Measurements from ENCODE around the gene ASPG. TPM values are rescaled to one million over a fixed set of nuclear protein-coding genes. Genes with fewer than 3 reads are reported as not detected.
"Not testable (repeated sequence)": the region's sequence is repeated elsewhere in the genome, so short reads cannot be mapped to it uniquely, and the experiment has no call there.

Gene ASPG
- total RNA-seq, 2 experiments from 2014 or later = not detected

- ChIA-PET POLR2A (no interaction called here), CTCF (no interaction called here)
- no peaks in the 10 kb centered on the region for H3K27me3 Mint-ChIP-seq
- H3K4me3 Mint-ChIP-seq = no peak overlapping the region
- H3K9me3 Mint-ChIP-seq = no peaks in the 10 kb centered on the region
- Histone ChIP-seq H3K36me3 (ENCODE audit: insufficient read depth, low read length) (no peaks in the 10 kb centered on the region), H3K4me3 (ENCODE audit: low read length) (no peak overlapping the region), H3K9me3 (ENCODE audit: control insufficient read depth in 1 of 2, insufficient read depth in 1 of 2, low read length in 2 of 2) (no peaks in the 10 kb centered on the region), H3K27me3 (ENCODE audit: control insufficient read depth in 1 of 2, insufficient read depth in 2 of 2, low read length in 2 of 2) (peaks cover 0 to 4% of the 10 kb centered on the region in 2 experiments), H3K4me1 (ENCODE audit: insufficient read depth, low read length) (peaks cover 12% of the 10 kb centered on the region), H3K27ac (ENCODE audit: low read depth in 1 of 2, low read length in 2 of 2) (no peak overlapping the region)
- no peak for ATAC-seq (ENCODE audit: poor library complexity)
- DNase-seq = no peak
- H3K36me3 Mint-ChIP-seq (ENCODE audit: low read depth) = no peaks in the 10 kb centered on the region
- no peak overlapping the region for H3K27ac Mint-ChIP-seq
- no peaks in the 10 kb centered on the region for H3K4me1 Mint-ChIP-seq (ENCODE audit: low read depth)
- intact Hi-C loops (cut with DNase I, micrococcal nuclease) = no loop called here
- no peak for TF ChIP-seq CTCF (IDR thresholded peaks at IDR 0.05)
Observed at GRCh38 chr14:104152246-104152575, 66.7 kb downstream of the ASPG start.

GRCh38 chr14:104152686-104153393, 67.3 kb downstream of the ASPG start:
- no peak for DNase-seq
- H3K36me3 Mint-ChIP-seq (ENCODE audit: low read depth) = no peaks in the 10 kb centered on the region

GRCh38 chr14:104153394-104153755, 67.9 kb downstream of the ASPG start:
- H3K4me3 Mint-ChIP-seq; H3K27me3 Mint-ChIP-seq; H3K9me3 ChIP-seq (ENCODE audit: control insufficient read depth in 1 of 2, insufficient read depth in 1 of 2, low read length in 2 of 2); H3K27me3 ChIP-seq (ENCODE audit: control insufficient read depth in 1 of 2, insufficient read depth in 2 of 2, low read length in 2 of 2); ATAC-seq (ENCODE audit: poor library complexity); H3K27ac Mint-ChIP-seq; H3K36me3 Mint-ChIP-seq (ENCODE audit: low read depth); H3K9me3 Mint-ChIP-seq; H3K27ac ChIP-seq (ENCODE audit: low read depth in 1 of 2, low read length in 2 of 2); DNase-seq; intact Hi-C loops (cut with DNase I, micrococcal nuclease); H3K4me1 Mint-ChIP-seq (ENCODE audit: low read depth); CTCF ChIA-PET; H3K4me3 ChIP-seq (ENCODE audit: low read length); POLR2A ChIA-PET; H3K36me3 ChIP-seq (ENCODE audit: insufficient read depth, low read length): not testable (repeated sequence)
- H3K4me1 ChIP-seq (ENCODE audit: insufficient read depth, low read length) = peaks cover 12% of the 10 kb centered on the region

More at GRCh38 chr14:104152686-104153393, 67.3 kb downstream of the ASPG start:
- Mint-ChIP-seq H3K4me3 (no peak overlapping the region), H3K27ac (no peak overlapping the region), H3K27me3 (no peaks in the 10 kb centered on the region), H3K4me1 (ENCODE audit: low read depth) (no peaks in the 10 kb centered on the region), H3K9me3 (no peaks in the 10 kb centered on the region)
- intact Hi-C loops (cut with DNase I, micrococcal nuclease) = no loop called here
- ChIA-PET POLR2A (no interaction called here), CTCF (no interaction called here)
- Histone ChIP-seq H3K27me3 (ENCODE audit: control insufficient read depth in 1 of 2, insufficient read depth in 2 of 2, low read length in 2 of 2) (peaks cover 0 to 4% of the 10 kb centered on the region in 2 experiments), H3K36me3 (ENCODE audit: insufficient read depth, low read length) (no peaks in the 10 kb centered on the region), H3K4me1 (ENCODE audit: insufficient read depth, low read length) (peaks cover 12% of the 10 kb centered on the region), H3K27ac (ENCODE audit: low read depth in 1 of 2, low read length in 2 of 2) (no peak overlapping the region), H3K9me3 (ENCODE audit: control insufficient read depth in 1 of 2, insufficient read depth in 1 of 2, low read length in 2 of 2) (no peaks in the 10 kb centered on the region), H3K4me3 (ENCODE audit: low read length) (no peak overlapping the region)
- no peak for ATAC-seq (ENCODE audit: poor library complexity)
- no peak for TF ChIP-seq CTCF (IDR thresholded peaks at IDR 0.05)

- ChIA-PET POLR2A (no interaction called here), CTCF (no interaction called here)
- no peaks in the 10 kb centered on the region for H3K36me3 Mint-ChIP-seq (ENCODE audit: low read depth)
- DNase-seq = no peak
- Histone ChIP-seq H3K27me3 (ENCODE audit: control insufficient read depth in 1 of 2, insufficient read depth in 2 of 2, low read length in 2 of 2) (peaks cover 0 to 4% of the 10 kb centered on the region in 2 experiments), H3K9me3 (ENCODE audit: control insufficient read depth in 1 of 2, insufficient read depth in 1 of 2, low read length in 2 of 2) (no peaks in the 10 kb centered on the region), H3K36me3 (ENCODE audit: insufficient read depth, low read length) (no peaks in the 10 kb centered on the region), H3K4me3 (ENCODE audit: low read length) (no peak overlapping the region), H3K4me1 (ENCODE audit: insufficient read depth, low read length) (peaks cover 12% of the 10 kb centered on the region), H3K27ac (ENCODE audit: low read depth in 1 of 2, low read length in 2 of 2) (no peak overlapping the region)
- ATAC-seq (ENCODE audit: poor library complexity) = no peak
- H3K9me3 Mint-ChIP-seq = no peaks in the 10 kb centered on the region
- no peak overlapping the region for H3K4me3 Mint-ChIP-seq
- no peak for TF ChIP-seq CTCF (IDR thresholded peaks at IDR 0.05)
- H3K27ac Mint-ChIP-seq = no peak overlapping the region
- H3K4me1 Mint-ChIP-seq (ENCODE audit: low read depth) = no peaks in the 10 kb centered on the region
- intact Hi-C loops (cut with DNase I, micrococcal nuclease) = no loop called here
- H3K27me3 Mint-ChIP-seq = no peaks in the 10 kb centered on the region
Observed at GRCh38 chr14:104154246-104154645, 68.7 kb downstream of the ASPG start.

Data from CD4-positive, alpha-beta T cell (primary cell).